GM19455 (cell line): ENCODE data around the gene TMX4.
A peak's percentile ranks its signal among the peaks of the same experiment; 100 is the strongest.
"Not testable (repeated sequence)": the region's sequence is repeated elsewhere in the genome, so short reads cannot be mapped to it uniquely, and the experiment has no call there.

Source experiments
- ATAC-seq: cut with Tn5 transposase; IDR thresholded peaks from one replicate; pipeline ENCODE4 v1.9.1; 2021; ENCODE audit not compliant: unreplicated experiment

TMX4 gene

GRCh38 chr20:8019246-8019997 lies at the start of gene TMX4:
TSS of gene TMX4 (minus strand) at chr20:8019761. CDS start at chr20:8019613, 148 bp downstream.
- peak; percentile 90 for ATAC-seq

- no peak for ATAC-seq
These were observed 47.5 kb upstream of the TMX4 start for GRCh38 chr20:8067082-8067481.

GRCh38 chr20:8066662-8067061 lies 47.1 kb upstream of the TMX4 start:
- ATAC-seq: no peak

- ATAC-seq: no peak
These were observed 46.1 kb upstream of the TMX4 start for GRCh38 chr20:8065691-8066090.

- no peak for ATAC-seq
These were observed 43.2 kb upstream of the TMX4 start for GRCh38 chr20:8062756-8063155.

- no peak for ATAC-seq
These were observed 42.4 kb upstream of the TMX4 start for GRCh38 chr20:8061861-8062518.

GRCh38 chr20:8060977-8061376 lies 41.4 kb upstream of the TMX4 start:
- no peak for ATAC-seq

GRCh38 chr20:8057871-8058270 lies 38.3 kb upstream of the TMX4 start:
- ATAC-seq: no peak

GRCh38 chr20:8055096-8055495 lies 35.5 kb upstream of the TMX4 start:
- ATAC-seq: no peak

- ATAC-seq: no peak
These were observed 30.7 kb upstream of the TMX4 start for GRCh38 chr20:8050157-8050837.

- no peak for ATAC-seq
These were observed 29.7 kb upstream of the TMX4 start for GRCh38 chr20:8049310-8049709.

- no peak for ATAC-seq
These were observed 26.4 kb upstream of the TMX4 start for GRCh38 chr20:8045946-8046345.

- peak; percentile 87 for ATAC-seq
These were observed 24.2 kb upstream of the TMX4 start for GRCh38 chr20:8043687-8044282.

- no peak for ATAC-seq
These were observed 19.5 kb upstream of the TMX4 start for GRCh38 chr20:8039042-8039441.

- ATAC-seq: no peak
These were observed 17.2 kb upstream of the TMX4 start for GRCh38 chr20:8036771-8037170.

GRCh38 chr20:8033151-8033841 lies 13.7 kb upstream of the TMX4 start:
- no peak for ATAC-seq

- ATAC-seq: no peak
These were observed 12.9 kb upstream of the TMX4 start for GRCh38 chr20:8032499-8032898.

GRCh38 chr20:8031539-8031938 lies 12.0 kb upstream of the TMX4 start:
- not testable (repeated sequence) for ATAC-seq

- ATAC-seq: no peak
These were observed 2.1 kb upstream of the TMX4 start for GRCh38 chr20:8021541-8022269.

GRCh38 chr20:8020314-8021079 lies 936 bp upstream of the TMX4 start:
- ATAC-seq: peak; percentile 36
